ENCODE data around the gene DHTKD1. TPM values are rescaled to one million over a fixed set of nuclear protein-coding genes. Genes with fewer than 3 reads are reported as not detected.
"Not testable (repeated sequence)": the region's sequence is repeated elsewhere in the genome, so short reads cannot be mapped to it uniquely, and the experiment has no call there.

The DHTKD1 gene
- total RNA-seq, 1 experiment from 2014 or later = 15.8 TPM

DNA sequence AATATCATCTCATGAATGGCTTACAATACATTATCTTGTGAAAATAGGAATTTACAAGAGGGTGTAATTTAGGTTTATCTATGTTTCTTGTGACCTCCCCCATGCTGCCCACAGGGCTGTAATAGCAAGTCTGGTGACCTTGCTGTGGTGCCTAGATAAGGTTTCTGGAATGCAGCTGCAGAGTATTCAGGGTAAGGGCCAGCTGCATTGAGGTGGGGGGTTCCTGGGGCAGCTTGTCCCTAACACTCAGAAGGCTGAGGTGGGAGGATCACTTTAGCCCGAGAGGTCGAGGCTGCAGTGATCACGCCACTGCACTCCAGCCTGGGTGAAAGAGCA is 5.3 kb upstream of the DHTKD1 start:
- Histone ChIP-seq H3K27ac (ENCODE audit: low read length) (no peak overlapping the region), H3K27me3 (ENCODE audit: control insufficient read depth, insufficient read depth, low read length) (no peaks in the 10 kb centered on the region), H3K4me3 (ENCODE audit: low read depth in 2 of 2, low read length in 2 of 2) (no peak overlapping the region), H3K36me3 (ENCODE audit: control insufficient read depth, insufficient read depth, low read length) (no peaks in the 10 kb centered on the region), H3K9me3 (ENCODE audit: control insufficient read depth, insufficient read depth, low read depth, low read length) (no peaks in the 10 kb centered on the region), H3K4me1 (ENCODE audit: control insufficient read depth, insufficient read depth, low read length) (no peaks in the 10 kb centered on the region; the same call in 1 of the 2 replicates)
- CTCF ChIA-PET = no interaction called here
- no TSS peak for BruUV-seq (replicated peaks)
- in situ Hi-C loops (cut with HindIII; ENCODE audit: low pct_unique_long_range_greater_than_20kb, low sequenced_read_pairs) (no loop called here), intact Hi-C loops (cut with micrococcal nuclease; ENCODE audit: unreplicated experiment) (no loop called here)
- POLR2A ChIA-PET = no interaction called here
- TF ChIP-seq, protein P1, sequence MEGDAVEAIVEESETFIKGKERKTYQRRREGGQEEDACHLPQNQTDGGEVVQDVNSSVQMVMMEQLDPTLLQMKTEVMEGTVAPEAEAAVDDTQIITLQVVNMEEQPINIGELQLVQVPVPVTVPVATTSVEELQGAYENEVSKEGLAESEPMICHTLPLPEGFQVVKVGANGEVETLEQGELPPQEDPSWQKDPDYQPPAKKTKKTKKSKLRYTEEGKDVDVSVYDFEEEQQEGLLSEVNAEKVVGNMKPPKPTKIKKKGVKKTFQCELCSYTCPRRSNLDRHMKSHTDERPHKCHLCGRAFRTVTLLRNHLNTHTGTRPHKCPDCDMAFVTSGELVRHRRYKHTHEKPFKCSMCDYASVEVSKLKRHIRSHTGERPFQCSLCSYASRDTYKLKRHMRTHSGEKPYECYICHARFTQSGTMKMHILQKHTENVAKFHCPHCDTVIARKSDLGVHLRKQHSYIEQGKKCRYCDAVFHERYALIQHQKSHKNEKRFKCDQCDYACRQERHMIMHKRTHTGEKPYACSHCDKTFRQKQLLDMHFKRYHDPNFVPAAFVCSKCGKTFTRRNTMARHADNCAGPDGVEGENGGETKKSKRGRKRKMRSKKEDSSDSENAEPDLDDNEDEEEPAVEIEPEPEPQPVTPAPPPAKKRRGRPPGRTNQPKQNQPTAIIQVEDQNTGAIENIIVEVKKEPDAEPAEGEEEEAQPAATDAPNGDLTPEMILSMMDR (IDR thresholded peaks at IDR 0.05) = no peak
- TF ChIP-seq, protein P2, sequence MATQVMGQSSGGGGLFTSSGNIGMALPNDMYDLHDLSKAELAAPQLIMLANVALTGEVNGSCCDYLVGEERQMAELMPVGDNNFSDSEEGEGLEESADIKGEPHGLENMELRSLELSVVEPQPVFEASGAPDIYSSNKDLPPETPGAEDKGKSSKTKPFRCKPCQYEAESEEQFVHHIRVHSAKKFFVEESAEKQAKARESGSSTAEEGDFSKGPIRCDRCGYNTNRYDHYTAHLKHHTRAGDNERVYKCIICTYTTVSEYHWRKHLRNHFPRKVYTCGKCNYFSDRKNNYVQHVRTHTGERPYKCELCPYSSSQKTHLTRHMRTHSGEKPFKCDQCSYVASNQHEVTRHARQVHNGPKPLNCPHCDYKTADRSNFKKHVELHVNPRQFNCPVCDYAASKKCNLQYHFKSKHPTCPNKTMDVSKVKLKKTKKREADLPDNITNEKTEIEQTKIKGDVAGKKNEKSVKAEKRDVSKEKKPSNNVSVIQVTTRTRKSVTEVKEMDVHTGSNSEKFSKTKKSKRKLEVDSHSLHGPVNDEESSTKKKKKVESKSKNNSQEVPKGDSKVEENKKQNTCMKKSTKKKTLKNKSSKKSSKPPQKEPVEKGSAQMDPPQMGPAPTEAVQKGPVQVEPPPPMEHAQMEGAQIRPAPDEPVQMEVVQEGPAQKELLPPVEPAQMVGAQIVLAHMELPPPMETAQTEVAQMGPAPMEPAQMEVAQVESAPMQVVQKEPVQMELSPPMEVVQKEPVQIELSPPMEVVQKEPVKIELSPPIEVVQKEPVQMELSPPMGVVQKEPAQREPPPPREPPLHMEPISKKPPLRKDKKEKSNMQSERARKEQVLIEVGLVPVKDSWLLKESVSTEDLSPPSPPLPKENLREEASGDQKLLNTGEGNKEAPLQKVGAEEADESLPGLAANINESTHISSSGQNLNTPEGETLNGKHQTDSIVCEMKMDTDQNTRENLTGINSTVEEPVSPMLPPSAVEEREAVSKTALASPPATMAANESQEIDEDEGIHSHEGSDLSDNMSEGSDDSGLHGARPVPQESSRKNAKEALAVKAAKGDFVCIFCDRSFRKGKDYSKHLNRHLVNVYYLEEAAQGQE (IDR thresholded peaks at IDR 0.05; ENCODE audit: insufficient read depth in 1 of 2, low read depth in 2 of 2, low read length in 1 of 2) = no peak
- TF ChIP-seq SIN3A (IDR thresholded peaks at IDR 0.05; ENCODE audit: borderline replicate concordance, insufficient read depth, low read depth, low read length) (no peak), TCF7L2 (IDR thresholded peaks at IDR 0.05; ENCODE audit: low read depth, low read length) (no peak), POLR2AphosphoS5 (IDR thresholded peaks at IDR 0.05; ENCODE audit: low read depth, low read length) (no peak)
- no peak for DNase-seq (ENCODE audit: low read depth, low spot score)
- ATAC-seq = no peak

DNA sequence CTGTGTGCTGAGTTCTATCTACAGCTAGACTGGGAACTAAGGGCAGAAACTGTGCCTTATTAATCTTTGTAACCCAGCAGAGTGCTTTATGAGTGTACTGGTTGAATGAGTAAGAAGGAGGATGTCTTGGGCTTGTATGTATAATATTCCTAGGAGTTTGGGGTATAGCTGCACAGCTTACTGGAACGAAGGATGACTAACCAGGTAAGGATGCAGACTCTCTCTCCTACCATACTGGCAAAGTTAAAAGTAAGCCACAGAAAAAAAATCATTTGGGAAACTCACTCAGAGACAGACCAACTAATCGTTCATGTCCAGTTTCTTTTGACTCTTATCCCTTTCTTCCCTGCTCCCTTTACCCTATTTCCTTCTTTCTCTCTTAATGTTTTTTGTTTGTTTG is 1.4 kb upstream of the DHTKD1 start:
- no peaks in the 10 kb centered on the region for H3K9me3 ChIP-seq (ENCODE audit: control insufficient read depth, insufficient read depth, low read depth, low read length)
- H3K27me3 ChIP-seq (ENCODE audit: control insufficient read depth, insufficient read depth, low read length) = no peaks in the 10 kb centered on the region
- in situ Hi-C loops (cut with HindIII; ENCODE audit: low pct_unique_long_range_greater_than_20kb, low sequenced_read_pairs) (no loop called here), intact Hi-C loops (cut with micrococcal nuclease; ENCODE audit: unreplicated experiment) (no loop called here)
- POLR2A ChIA-PET = interaction anchor here (0.6 kb wide), 1 partner anchor 42 kb away, joined by 4 read pairs; no protein-coding TSS in a partner anchor
- BruUV-seq (replicated peaks) = no TSS peak
- TF ChIP-seq SIN3A (IDR thresholded peaks at IDR 0.05; ENCODE audit: borderline replicate concordance, insufficient read depth, low read depth, low read length) (no peak), POLR2AphosphoS5 (IDR thresholded peaks at IDR 0.05; ENCODE audit: low read depth, low read length) (no peak), TCF7L2 (IDR thresholded peaks at IDR 0.05; ENCODE audit: low read depth, low read length) (no peak)
- TF ChIP-seq, protein P2 (IDR thresholded peaks at IDR 0.05; ENCODE audit: insufficient read depth in 1 of 2, low read depth in 2 of 2, low read length in 1 of 2) = no peak
- TF ChIP-seq, protein P1 (IDR thresholded peaks at IDR 0.05) = no peak
- no peaks in the 10 kb centered on the region; the same call in 1 of the 2 replicates for H3K4me1 ChIP-seq (ENCODE audit: control insufficient read depth, insufficient read depth, low read length)
- no peaks in the 10 kb centered on the region; the same call in 1 of the 2 replicates for H3K36me3 ChIP-seq (ENCODE audit: control insufficient read depth, insufficient read depth, low read length)
- CTCF ChIA-PET = no interaction called here
- DNase-seq (ENCODE audit: low read depth, low spot score) = no peak
- peak overlapping the region; percentile 39; the same call in 1 of the 2 replicates for H3K27ac ChIP-seq (ENCODE audit: low read length)
- no peak overlapping the region for H3K4me3 ChIP-seq (ENCODE audit: low read depth in 2 of 2, low read length in 2 of 2)
- no peak for ATAC-seq

DNA sequence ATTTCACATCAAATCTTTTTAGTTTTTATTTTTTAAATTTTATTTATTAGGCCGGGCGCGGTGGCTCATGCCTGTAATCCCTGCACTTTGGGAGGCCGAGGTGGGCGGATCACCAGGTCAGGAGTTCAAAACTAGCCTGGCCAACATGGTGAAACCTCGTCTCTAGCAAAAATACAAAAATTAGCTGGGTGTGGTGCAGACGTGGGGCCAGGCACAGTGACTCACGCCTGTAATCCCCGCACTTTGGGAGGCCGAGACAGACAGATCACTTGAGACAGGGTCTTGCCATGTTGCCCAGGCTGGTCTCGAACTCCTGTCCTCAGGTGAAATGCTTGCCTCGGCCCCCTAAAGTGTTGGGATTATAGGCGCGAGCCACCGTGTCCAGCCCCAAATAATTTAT is 2.7 kb downstream of the DHTKD1 start:
- POLR2A ChIA-PET; CTCF ChIA-PET; BruUV-seq (replicated peaks); in situ Hi-C loops (cut with HindIII; ENCODE audit: low pct_unique_long_range_greater_than_20kb, low sequenced_read_pairs); ATAC-seq; H3K4me1 ChIP-seq (ENCODE audit: control insufficient read depth, insufficient read depth, low read length); H3K27me3 ChIP-seq (ENCODE audit: control insufficient read depth, insufficient read depth, low read length); H3K4me3 ChIP-seq (ENCODE audit: low read depth in 2 of 2, low read length in 2 of 2); DNase-seq (ENCODE audit: low read depth, low spot score); H3K9me3 ChIP-seq (ENCODE audit: control insufficient read depth, insufficient read depth, low read depth, low read length); H3K27ac ChIP-seq (ENCODE audit: low read length); intact Hi-C loops (cut with micrococcal nuclease; ENCODE audit: unreplicated experiment); H3K36me3 ChIP-seq (ENCODE audit: control insufficient read depth, insufficient read depth, low read length): not testable (repeated sequence)

Data from Panc1 (cell line).